Measurements from ENCODE around the gene RANGAP1.

Gene RANGAP1

DNA sequence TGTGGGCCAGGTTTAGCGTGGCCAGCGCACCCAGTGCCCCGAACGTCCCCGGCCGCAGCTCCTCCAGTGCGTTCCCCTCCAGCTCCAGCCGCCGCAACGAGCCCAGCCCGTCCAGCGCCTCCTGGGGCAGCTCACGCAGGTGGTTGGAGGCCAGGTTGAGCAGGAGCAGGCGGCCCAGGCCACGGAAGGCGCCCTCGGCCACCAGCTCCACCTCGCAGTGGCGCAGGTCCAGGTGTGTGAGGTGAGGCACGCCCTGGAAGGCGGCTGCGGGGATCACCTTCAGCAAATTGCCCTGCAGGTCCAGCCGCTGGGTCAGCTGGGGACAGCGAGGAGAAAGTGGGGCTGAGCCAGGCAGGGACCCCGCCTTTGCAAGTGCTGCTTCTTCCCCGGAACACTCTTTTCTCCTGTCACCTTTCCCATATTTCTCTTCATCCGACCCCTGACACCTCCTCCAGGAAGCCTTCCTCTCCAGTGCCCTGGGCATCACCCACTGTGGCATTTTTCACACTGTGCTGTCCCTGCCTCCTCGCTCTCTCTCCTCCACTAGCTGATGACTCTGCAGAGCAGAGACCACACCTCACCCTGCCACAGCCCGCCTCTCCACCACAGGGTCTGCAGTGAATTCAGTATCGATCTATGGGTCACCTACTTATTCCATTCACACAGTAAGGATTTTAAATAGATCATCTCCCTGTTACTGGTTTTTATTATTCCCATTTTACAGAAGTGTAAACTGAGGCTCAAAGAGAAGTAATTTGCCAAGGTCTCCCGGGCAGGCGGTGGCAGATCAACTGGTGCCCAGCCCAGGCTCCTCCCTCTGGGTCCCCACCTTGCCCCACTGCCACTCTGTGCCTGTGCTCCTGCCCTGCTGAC is 47.2 kb downstream of the RANGAP1 start:
- no peak for DNase-seq

GRCh38 chr22:41237707-41238569 is 48.0 kb downstream of the RANGAP1 start:
- DNase-seq: peak in 34 of 51 donors; percentile 11 to 74 (median 46)

- DNase-seq: peak in 1 of 51 donors; percentile 26
These were observed 48.8 kb downstream of the RANGAP1 start for GRCh38 chr22:41237036-41237706.

- peak in 2 of 51 donors; percentile 14 to 22 for DNase-seq
These were observed 50.9 kb downstream of the RANGAP1 start for GRCh38 chr22:41234815-41235695.

- DNase-seq: no peak
These were observed 54.6 kb downstream of the RANGAP1 start for GRCh38 chr22:41231369-41231768.

DNA sequence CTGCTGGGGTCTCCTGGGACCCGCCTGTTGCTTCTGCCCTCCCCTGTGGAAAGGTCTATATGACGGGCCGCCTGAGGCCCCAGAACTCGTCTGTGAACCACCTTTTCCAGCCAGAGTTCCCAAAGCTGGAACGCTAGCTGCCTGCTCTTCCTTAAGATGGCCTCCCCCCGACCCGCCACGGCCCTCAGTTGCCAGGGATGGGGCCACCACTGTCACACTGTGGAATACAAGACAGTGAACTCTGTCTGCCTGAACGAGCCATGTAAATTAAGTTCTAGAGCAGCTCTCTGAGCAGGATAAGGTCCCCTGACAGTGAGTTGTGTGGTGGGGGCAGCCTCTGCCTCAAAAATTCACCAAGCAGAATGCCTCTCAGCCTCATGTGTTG is 55.6 kb downstream of the RANGAP1 start:
- no peak for DNase-seq

- peak in 3 of 51 donors; percentile 16 to 27 (median 20) for DNase-seq
These were observed 56.1 kb downstream of the RANGAP1 start for GRCh38 chr22:41229730-41230400.

DNA sequence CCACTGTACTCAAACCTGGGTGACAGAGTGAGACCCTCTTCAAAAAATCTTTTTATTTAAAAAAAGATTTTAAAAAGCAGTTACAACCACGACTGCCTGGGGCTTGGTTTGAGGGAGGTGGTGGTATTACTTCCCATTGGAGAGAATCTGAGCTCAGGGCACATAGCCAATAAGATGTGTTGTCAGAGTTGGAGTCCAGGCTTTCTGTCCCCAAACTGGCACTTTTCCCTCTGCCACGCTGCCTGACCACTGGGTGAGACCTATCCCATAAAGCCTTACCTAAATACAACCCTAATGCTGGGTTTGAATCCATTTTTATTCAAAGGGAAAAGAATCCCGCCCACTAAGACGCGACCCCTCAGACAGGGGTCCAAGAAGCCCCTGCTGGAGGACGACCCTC is 56.8 kb downstream of the RANGAP1 start:
- DNase-seq: no peak

GRCh38 chr22:41226723-41227655 is 59.0 kb downstream of the RANGAP1 start:
- DNase-seq: peak in 4 of 51 donors; percentile 18 to 25 (median 22)

GRCh38 chr22:41223535-41223934 is 62.5 kb downstream of the RANGAP1 start:
- DNase-seq: no peak

- peak in 12 of 51 donors; percentile 13 to 44 (median 24) for DNase-seq
These were observed 63.0 kb downstream of the RANGAP1 start for GRCh38 chr22:41222846-41223507.

GRCh38 chr22:41217553-41218157 is 68.3 kb downstream of the RANGAP1 start:
- peak in 29 of 51 donors; percentile 20 to 75 (median 43) for DNase-seq

DNA sequence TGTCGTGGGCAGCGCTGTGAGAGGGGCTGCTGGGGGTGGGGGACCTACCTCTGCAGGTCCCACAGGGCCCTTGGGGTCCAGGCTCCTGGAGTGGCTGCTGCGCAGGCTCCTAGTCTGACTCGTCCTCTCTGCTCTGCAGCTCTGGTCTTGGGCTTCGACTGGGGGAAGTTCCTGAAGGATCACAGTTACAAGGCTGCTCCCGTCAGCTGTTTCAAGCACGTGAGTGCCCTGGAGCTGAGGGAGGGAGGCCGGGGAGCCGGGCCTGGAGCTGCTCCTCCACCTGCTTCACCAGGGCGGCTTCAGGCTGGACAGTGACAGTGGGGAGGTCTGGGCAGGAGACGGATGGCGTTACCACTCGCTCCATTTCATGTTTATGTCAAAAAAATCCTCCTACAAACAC is 69.0 kb downstream of the RANGAP1 start:
- peak in 4 of 51 donors; percentile 10 to 45 (median 21) for DNase-seq

DNA sequence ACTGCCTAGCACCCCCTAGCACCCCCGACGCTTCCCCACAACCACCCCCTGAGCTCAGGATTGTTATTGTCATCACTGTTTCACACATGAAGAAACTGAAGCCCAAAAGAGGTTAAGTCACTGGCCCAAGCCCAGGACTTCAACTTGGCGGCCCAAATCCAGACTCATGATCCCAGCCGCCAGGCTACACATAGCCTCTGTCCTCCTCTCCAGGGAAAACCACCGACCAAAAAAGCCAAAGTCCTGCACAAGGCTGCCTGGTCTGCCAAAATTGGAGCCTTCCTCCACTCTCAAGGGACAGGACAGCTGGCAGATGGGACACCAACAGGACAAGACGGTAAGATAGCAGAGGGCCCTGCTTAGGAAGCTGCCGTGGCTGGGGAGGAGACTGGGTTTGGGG is 70.1 kb downstream of the RANGAP1 start:
- no peak for DNase-seq

GRCh38 chr22:41215409-41215808 is 70.6 kb downstream of the RANGAP1 start:
- no peak for DNase-seq

DNA sequence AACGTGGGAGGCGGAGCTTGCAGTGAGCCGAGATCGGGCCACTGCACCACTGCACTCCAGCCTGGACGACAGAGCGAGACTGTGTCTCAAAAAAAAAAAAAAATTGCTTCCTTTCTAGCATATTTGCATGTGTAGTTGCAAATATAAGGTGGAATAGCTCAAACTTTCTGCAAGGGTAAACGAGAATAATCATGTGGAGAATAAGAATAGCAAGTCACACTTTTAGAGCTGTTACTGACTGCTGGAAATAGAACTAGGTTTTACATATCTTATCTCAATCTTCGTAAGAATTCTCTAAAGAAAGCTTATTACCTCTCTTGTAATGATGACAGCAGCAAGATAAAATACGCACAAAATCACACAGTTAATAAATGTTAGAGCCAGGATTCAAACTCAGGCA is 79.3 kb downstream of the RANGAP1 start:
- no peak for DNase-seq

- peak; percentile 32 to 99 (median 96) for DNase-seq
These were observed 80.7 kb downstream of the RANGAP1 start, which contains the start of gene L3MBTL2 for GRCh38 chr22:41204992-41205900. L3MBTL2 (plus strand) TSS chr22:41205312; CDS start chr22:41205363, 51 bp downstream.

All from hypothalamus (tissue), 51 donors.